CD4-positive, alpha-beta T cell (primary cell): ENCODE measurements around the gene IGDCC3. TPM values are rescaled to one million over a fixed set of nuclear protein-coding genes. Genes with fewer than 3 reads are reported as not detected.

Experiments
- ATAC-seq: fragments of 200-7000 bp; cut with Tn5 transposase; one replicate; pipeline ENCODE4 v1.10.0; 2022; ENCODE audit warnings: mild to moderate bottlenecking; ENCODE audit not compliant: poor library complexity
- CTCF ChIA-PET: fragments of 350-600 bp; sonication (Branson Sonifier 250); formaldehyde crosslinking; loops from one replicate; lab custom pipeline; 2021; ENCODE audit warnings: antibody characterized with exemption, inconsistent platforms; lab: Charles Lee
- POLR2A ChIA-PET: fragments of 350-600 bp; sonication (Branson Sonifier 250); formaldehyde crosslinking; loops from one replicate; lab custom pipeline; 2021; ENCODE audit warnings: antibody characterized with exemption, inconsistent platforms; lab: Charles Lee
- DNase-seq, 14 experiments: peaks; one replicate each; pipeline ENCODE4 v3.0.0-alpha.2; 2013 to 2020; ENCODE audit warnings: mixed read lengths in 2 of 14
- H3K27ac ChIP-seq, 2 donors: one replicate each; pipeline versions ENCODE4 v1.5.1 to v1.7.0; 2013; ENCODE audit warnings: low read length in 2 of 2, low read depth in 1 of 2, mild to moderate bottlenecking in 1 of 2
- H3K27me3 ChIP-seq, 2 experiments: 1 replicate in 1 of 2; 2 replicates in 1 of 2; pipeline versions ENCODE4 v1.6.1 to v1.7.0; 2013; ENCODE audit warnings: low read length in 2 of 2, control low read depth in 1 of 2, mild to moderate bottlenecking in 1 of 2, moderate library complexity in 1 of 2; ENCODE audit not compliant: insufficient read depth in 2 of 2, control insufficient read depth in 1 of 2
- H3K36me3 ChIP-seq: one replicate; pipeline ENCODE4 v1.6.1; 2013; ENCODE audit warnings: low read length, control low read depth; ENCODE audit not compliant: insufficient read depth
- H3K4me1 ChIP-seq: one replicate; pipeline ENCODE4 v1.6.1; 2013; ENCODE audit warnings: low read length, control low read depth; ENCODE audit not compliant: insufficient read depth
- H3K4me3 ChIP-seq: one replicate; pipeline ENCODE4 v1.5.1; 2013; ENCODE audit warnings: mild to moderate bottlenecking, low read length, moderate library complexity
- H3K9me3 ChIP-seq, 2 experiments: 1 replicate in 1 of 2; 2 replicates in 1 of 2; pipeline versions ENCODE4 v1.6.1 to v1.7.0; 2013; ENCODE audit warnings: low read length in 2 of 2, mild to moderate bottlenecking in 2 of 2, control low read depth in 1 of 2, moderate library complexity in 1 of 2; ENCODE audit not compliant: control insufficient read depth in 1 of 2, insufficient read depth in 1 of 2
- H3K27ac Mint-ChIP-seq: one replicate; pipeline ENCODE4 v1.8.0; 2020; ENCODE audit warnings: mixed read lengths
- H3K27me3 Mint-ChIP-seq: one replicate; pipeline ENCODE4 v1.8.0; 2021; ENCODE audit warnings: mixed read lengths
- H3K36me3 Mint-ChIP-seq: one replicate; pipeline ENCODE4 v1.8.0; 2021; ENCODE audit warnings: low read depth, mixed read lengths
- H3K4me1 Mint-ChIP-seq: one replicate; pipeline ENCODE4 v1.8.0; 2021; ENCODE audit warnings: low read depth, mixed read lengths
- H3K4me3 Mint-ChIP-seq: one replicate; pipeline ENCODE4 v1.8.0; 2020; ENCODE audit warnings: mild to moderate bottlenecking, mixed read lengths
- H3K9me3 Mint-ChIP-seq: one replicate; pipeline ENCODE4 v1.8.0; 2020; ENCODE audit warnings: mixed read lengths
- CTCF ChIP-seq: fragments of 200-600 bp; IDR thresholded peaks from one replicate; pipeline ENCODE4 v1.8.0; 2022; ENCODE audit warnings: antibody characterized with exemption, mild to moderate bottlenecking
- intact Hi-C, 2 experiments: fragments of 100-400 bp; cut with DNase I in 1 of 2; cut with micrococcal nuclease in 1 of 2; formaldehyde crosslinking; loops; one replicate each; pipeline versions ENCODE4 v1.15.1 to v1.9.0; 2023 to 2025; cut with DNase I, micrococcal nuclease
- total RNA-seq, 174 experiments: library from RNA in 2 of 174; stranded (reverse) in 2 of 174; gene quantifications; one replicate each; pipeline ENCODE4 v1.2.3 and lab custom pipeline; 2021 to 2026

Gene IGDCC3
- total RNA-seq, 2 experiments from 2014 or later = not detected

- Mint-ChIP-seq H3K9me3 (no peaks in the 10 kb centered on the region), H3K4me3 (no peak overlapping the region), H3K4me1 (no peaks in the 10 kb centered on the region), H3K27me3 (peaks cover 5% of the 10 kb centered on the region), H3K36me3 (no peaks in the 10 kb centered on the region), H3K27ac (no peak overlapping the region)
- Histone ChIP-seq H3K4me1 (no peaks in the 10 kb centered on the region), H3K36me3 (no peaks in the 10 kb centered on the region), H3K4me3 (no peak overlapping the region), H3K27me3 (peaks cover 0 to 5% of the 10 kb centered on the region in 2 experiments), H3K27ac (no peak overlapping the region), H3K9me3 (peaks cover 0 to 4% of the 10 kb centered on the region in 2 experiments)
- no peak for TF ChIP-seq CTCF
- DNase-seq = no peak
- intact Hi-C loops = no loop called here
- CTCF ChIA-PET = interaction anchor here (1.4 kb wide), 1 partner anchor 20 kb away, joined by 3 read pairs; no protein-coding TSS in a partner anchor
- no peak for ATAC-seq
- POLR2A ChIA-PET = no interaction called here
Measured at GRCh38 chr15:65338366-65338765, 39.4 kb downstream of the IGDCC3 start.

DNA sequence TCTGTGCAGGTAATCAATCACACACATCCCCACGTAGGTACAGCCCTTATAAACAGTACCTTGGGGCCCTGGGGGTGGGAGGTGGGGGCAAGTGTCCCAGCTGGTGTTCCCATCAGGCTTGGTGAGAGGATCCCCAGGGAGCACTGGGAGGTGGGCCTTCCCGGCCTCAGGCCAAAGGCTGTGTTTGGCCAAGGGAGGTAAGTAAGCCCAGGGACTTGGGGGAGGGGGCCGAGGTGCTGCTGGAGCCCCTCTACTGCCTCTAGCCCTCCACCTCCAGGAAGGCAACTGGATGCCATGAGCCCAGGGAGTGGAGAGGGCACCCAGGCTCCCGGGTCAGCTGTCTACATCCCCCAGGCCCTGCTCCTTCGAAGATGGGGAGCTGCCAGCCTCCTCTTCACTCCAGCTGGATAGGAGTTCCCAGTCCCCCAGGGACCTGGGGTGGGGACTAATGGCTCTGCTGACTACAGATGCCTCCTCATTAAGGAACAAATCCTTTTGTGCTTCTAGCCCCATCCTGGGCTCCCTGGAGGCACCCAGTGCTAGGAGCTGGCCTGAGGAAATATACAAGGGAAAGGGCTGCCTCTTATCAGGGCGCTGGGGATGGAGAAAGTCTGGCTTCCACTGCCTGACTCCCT lies 40.2 kb downstream of the IGDCC3 start:
- no peaks in the 10 kb centered on the region for H3K36me3 ChIP-seq
- peaks cover 0 to 5% of the 10 kb centered on the region in 2 experiments for H3K27me3 ChIP-seq
- POLR2A ChIA-PET = no interaction called here

More for the DNA sequence above, 40.2 kb downstream of the IGDCC3 start:
- Mint-ChIP-seq H3K9me3 (no peaks in the 10 kb centered on the region), H3K36me3 (no peaks in the 10 kb centered on the region), H3K4me3 (no peak overlapping the region), H3K27ac (no peak overlapping the region), H3K27me3 (peaks cover 5% of the 10 kb centered on the region), H3K4me1 (no peaks in the 10 kb centered on the region)
- intact Hi-C loops = no loop called here
- ATAC-seq (no peak), DNase-seq (no peak)
- no peaks in the 10 kb centered on the region for H3K4me1 ChIP-seq
- peaks cover 0 to 4% of the 10 kb centered on the region in 2 experiments for H3K9me3 ChIP-seq
- no peak overlapping the region for H3K4me3 ChIP-seq
- TF ChIP-seq CTCF = no peak
- CTCF ChIA-PET = interaction anchor here (1.4 kb wide), 1 partner anchor 19 kb away, joined by 3 read pairs; no protein-coding TSS in a partner anchor
- H3K27ac ChIP-seq = no peak overlapping the region
